Right lobe of liver (tissue), 6 donors: ENCODE results near the gene SAMHD1. TPM values are rescaled to one million over a fixed set of nuclear protein-coding genes. Genes with fewer than 3 reads are reported as not detected.

Experiments used
- ATAC-seq, 4 donors: fragments of 200-7000 bp; cut with Tn5 transposase; one replicate each; pipeline ENCODE4 v1.9.1; 2020; ENCODE audit warnings: mild to moderate bottlenecking in 4 of 4, moderate library complexity in 4 of 4
- DNase-seq, 3 donors: peaks; one replicate each; pipeline ENCODE4 v3.0.0-alpha.2; 2020
- H3K27ac ChIP-seq, 3 donors: fragments of 200-600 bp; one replicate each; pipeline ENCODE4 v1.8.0; 2022
- H3K27me3 ChIP-seq, 2 donors: fragments of 200-600 bp; one replicate each; pipeline ENCODE4 v1.8.0; 2022
- H3K36me3 ChIP-seq, 4 donors: fragments of 200-600 bp; sonication (generic) in 1 of 4; one replicate each; pipeline versions ENCODE4 v1.5.1 to v1.8.0; 2017 to 2022; ENCODE audit warnings: control low read depth in 1 of 4
- H3K4me1 ChIP-seq, 4 donors: fragments of 200-600 bp; sonication (generic) in 1 of 4; one replicate each; pipeline versions ENCODE4 v1.5.1 to v1.8.0; 2017 to 2022; ENCODE audit warnings: control low read depth in 1 of 4
- H3K4me3 ChIP-seq, 3 donors: fragments of 200-600 bp; one replicate each; pipeline ENCODE4 v1.8.0; 2022
- H3K9me3 ChIP-seq, 4 donors: fragments of 200-600 bp; sonication (generic) in 1 of 4; one replicate each; pipeline versions ENCODE4 v1.5.1 to v1.8.0; 2017 to 2022; ENCODE audit warnings: control low read depth in 1 of 4
- CTCF ChIP-seq, 4 donors: fragments of 200-600 bp in 3 of 4; fragments of 450-650 bp in 1 of 4; IDR thresholded peaks; one replicate each; pipeline versions ENCODE4 v1.5.1 to v1.8.0; 2016 to 2022; ENCODE audit warnings: antibody characterized with exemption in 4 of 4, mild to moderate bottlenecking in 2 of 4
- POLR2A ChIP-seq: fragments of 450-650 bp; IDR thresholded peaks from one replicate; pipeline ENCODE4 v1.6.1; 2017; ENCODE audit warnings: antibody characterized with exemption, mild to moderate bottlenecking
- WGBS: methylation state at CpG from one replicate; pipeline ENCODE4 v1.1.6; 2018; ENCODE audit warnings: low coverage, low lambda C conversion rate; ENCODE audit not compliant: insufficient coverage; ENCODE audit errors: missing lambda C conversion rate; 5-methylcytosine and 5-hydroxymethylcytosine counted together
- intact Hi-C, 2 donors: fragments of 100-400 bp; cut with DNase I; formaldehyde crosslinking; loops; one replicate each; pipeline versions ENCODE4 v1.11.2 to v1.14.1; 2022
- total RNA-seq, 6 experiments: library from RNA; depleted of rRNA in 2 of 6; stranded (reverse); fragments of >200 nt in 2 of 6; fragmentation: NEBNext Ultra II Directional in 3 of 6; extraction: Animal tissue kit (Norgen Biotek cat#: 25700) in 3 of 6; gene quantifications; one replicate each; pipeline versions ENCODE4 v1.1.0 to v1.2.4, GENCODE V29; 2016 to 2023
- donor health status: DM: no; HTN: yes; CAD: no.
- donor health status: DM: no; HTN: no; CAD: no.
- donor health status: DM: no; HTN: no; CAD: no.
- donor health status: DM: no; HTN: yes; CAD: no.
- donor health status: DM: no; HTN: yes; CAD: no.

Gene SAMHD1
- total RNA-seq, 6 experiments from 2014 or later, result 22.6 to 40.5 (median 30.7) TPM

- no peak overlapping the region for H3K27ac ChIP-seq
- no peak overlapping the region for H3K4me3 ChIP-seq
- TF ChIP-seq CTCF (IDR thresholded peaks at IDR 0.05) (no peak), POLR2A (no peak)
- no peaks in the 10 kb centered on the region for H3K27me3 ChIP-seq
- ATAC-seq, result no peak
- H3K4me1 ChIP-seq, result no peaks in the 10 kb centered on the region
- H3K36me3 ChIP-seq, result no peaks in the 10 kb centered on the region
- H3K9me3 ChIP-seq, result no peaks in the 10 kb centered on the region
- intact Hi-C loops, result no loop called here
- DNase-seq, result peak in 1 of 3 donors; percentile 26
- WGBS, result 91% methylated on average over 9 of the region's 16 CpGs
These were observed 70.2 kb downstream of the SAMHD1 start for GRCh38 chr20:36881331-36881730.

GRCh38 chr20:36880741-36881250, 70.7 kb downstream of the SAMHD1 start:
- DNase-seq (peak in 1 of 3 donors; percentile 40), ATAC-seq (no peak)
- Histone ChIP-seq H3K9me3 (no peaks in the 10 kb centered on the region), H3K36me3 (no peaks in the 10 kb centered on the region), H3K27me3 (no peaks in the 10 kb centered on the region), H3K27ac (no peak overlapping the region), H3K4me1 (no peaks in the 10 kb centered on the region), H3K4me3 (no peak overlapping the region)
- intact Hi-C loops, result no loop called here
- 87% methylated on average over 3 of the region's 11 CpGs for WGBS
- TF ChIP-seq POLR2A, result no peak
- no peak for TF ChIP-seq CTCF (IDR thresholded peaks at IDR 0.05)

DNA sequence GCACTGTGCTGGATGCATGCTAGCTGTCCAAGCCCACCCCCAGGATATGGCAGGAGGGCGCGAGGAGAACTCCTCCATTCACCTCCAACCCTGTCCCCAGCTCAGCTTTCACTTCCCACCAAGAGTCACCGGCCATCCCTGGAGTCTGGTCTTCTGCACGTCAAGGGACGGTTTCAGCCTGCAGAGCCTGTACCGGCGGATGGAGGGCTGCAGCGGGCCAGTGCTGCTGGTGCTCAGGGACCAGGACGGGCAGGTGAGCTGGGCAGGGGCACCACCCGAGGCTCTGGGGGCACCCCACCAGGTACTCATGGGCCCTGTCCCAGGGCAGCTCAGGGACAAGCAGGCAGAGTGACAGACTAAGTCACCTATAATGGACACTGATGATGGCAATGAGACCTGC, 72.6 kb downstream of the SAMHD1 start:
- 100% methylated on average over 1 of the region's 10 CpGs for WGBS
- intact Hi-C loops, result no loop called here
- no peak for ATAC-seq
- no peak overlapping the region for H3K27ac ChIP-seq
- TF ChIP-seq CTCF (IDR thresholded peaks at IDR 0.05) (no peak), POLR2A (no peak)
- H3K36me3 ChIP-seq, result no peaks in the 10 kb centered on the region
- no peaks in the 10 kb centered on the region for H3K27me3 ChIP-seq
- H3K9me3 ChIP-seq, result no peaks in the 10 kb centered on the region
- no peak overlapping the region for H3K4me3 ChIP-seq
- H3K4me1 ChIP-seq, result no peaks in the 10 kb centered on the region
- peak in 1 of 3 donors; percentile 39 for DNase-seq

DNA sequence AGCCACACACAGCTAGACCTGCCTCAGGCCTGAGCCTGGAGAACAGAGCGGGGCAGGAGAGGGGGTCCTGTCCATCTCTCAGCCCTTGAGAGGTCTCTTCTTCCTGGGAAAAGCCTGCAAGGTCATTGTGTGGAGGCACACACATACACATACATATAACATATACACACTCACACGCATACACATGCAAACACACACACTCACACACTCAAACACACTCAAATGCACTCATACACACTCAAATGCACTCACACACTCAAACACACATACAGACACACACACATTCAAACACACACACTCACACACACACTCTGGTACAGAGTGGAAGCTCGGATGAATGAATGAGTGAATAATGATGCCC, 75.1 kb downstream of the SAMHD1 start:
- H3K27ac ChIP-seq, result no peak overlapping the region
- 66% methylated on average over 2 of the region's 3 CpGs for WGBS

More for the DNA sequence above, 75.1 kb downstream of the SAMHD1 start:
- no peak for ATAC-seq
- H3K36me3 ChIP-seq, result no peaks in the 10 kb centered on the region
- H3K27me3 ChIP-seq, result no peaks in the 10 kb centered on the region
- DNase-seq, result no peak
- TF ChIP-seq CTCF (IDR thresholded peaks at IDR 0.05) (no peak), POLR2A (no peak)
- H3K9me3 ChIP-seq, result no peaks in the 10 kb centered on the region
- intact Hi-C loops, result no loop called here
- H3K4me1 ChIP-seq, result no peaks in the 10 kb centered on the region
- H3K4me3 ChIP-seq, result no peak overlapping the region
